ENCODE data around the gene TBC1D22A. TPM values are rescaled to one million over a fixed set of nuclear protein-coding genes. Genes with fewer than 3 reads are reported as not detected.

TBC1D22A gene
- total RNA-seq, 3 donors from 2014 or later, result 29.8 to 31.1 (median 29.9) TPM

DNA sequence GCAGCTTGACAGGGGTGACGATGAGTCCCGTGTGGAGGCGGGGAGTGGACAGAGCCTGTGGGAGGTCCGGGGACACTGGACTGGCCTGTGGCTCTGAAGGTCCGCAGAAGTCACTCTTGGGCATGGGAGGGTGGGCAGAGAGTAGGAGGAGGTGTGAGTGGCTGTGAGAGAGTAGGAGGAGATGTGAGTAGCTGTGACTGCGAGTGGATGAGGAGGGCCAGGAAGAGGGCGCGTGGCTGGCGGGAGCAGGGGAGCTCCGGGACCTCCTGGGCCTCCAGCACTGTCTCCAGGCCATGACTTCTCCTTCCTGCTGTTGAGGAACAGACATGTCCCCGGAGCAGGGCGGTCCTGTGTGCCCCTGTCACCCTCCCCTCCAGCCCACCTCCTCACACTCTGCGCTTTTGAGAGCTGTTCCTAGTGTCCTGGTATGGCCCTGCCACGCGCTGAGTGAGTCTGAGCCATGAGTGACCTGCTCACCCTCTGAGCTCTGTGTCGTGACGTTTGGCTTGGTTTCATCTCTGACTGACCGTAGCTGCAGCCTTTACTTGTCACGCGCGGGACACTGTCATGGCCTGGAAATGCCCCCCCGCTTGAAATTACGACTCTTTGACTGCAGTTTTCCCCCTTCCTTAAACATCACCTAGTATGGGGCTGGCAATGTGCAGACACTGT is 391.5 kb downstream of the TBC1D22A start:
- H3K36me3 Mint-ChIP-seq (ENCODE audit: insufficient read depth), result peaks cover 4% of the 10 kb centered on the region

DNA sequence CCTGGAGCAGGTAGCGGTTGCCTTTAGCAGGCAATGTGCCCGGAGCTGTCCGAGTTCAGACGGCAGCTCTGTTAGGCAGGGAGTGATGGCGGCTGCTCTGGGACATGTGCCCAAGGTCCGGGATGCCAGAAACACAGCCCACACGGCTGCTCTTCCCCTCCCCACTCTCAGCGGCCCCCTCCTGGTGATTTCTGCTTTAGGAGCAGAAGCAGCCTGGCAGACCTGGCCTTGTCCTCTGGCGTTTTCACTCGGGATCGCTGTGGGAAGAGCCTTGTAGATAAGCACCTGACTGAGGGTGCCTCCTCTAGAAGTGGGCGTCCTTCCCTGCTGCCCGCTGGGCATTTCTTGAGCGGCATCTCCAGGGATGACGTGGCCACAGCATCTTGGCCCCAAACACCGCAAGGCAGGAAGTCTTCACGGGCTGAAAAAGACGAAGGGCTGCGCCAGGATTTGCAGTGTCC is 392.2 kb downstream of the TBC1D22A start:
- ATAC-seq (no peak), DNase-seq (no peak)

More for the DNA sequence above, 391.5 kb downstream of the TBC1D22A start:
- no peaks in the 10 kb centered on the region for H3K4me1 Mint-ChIP-seq (ENCODE audit: low read depth)
- ATAC-seq (no peak), DNase-seq (no peak)
- H3K9me3 Mint-ChIP-seq, result no peaks in the 10 kb centered on the region
- H3K4me3 Mint-ChIP-seq, result no peak overlapping the region
- no peaks in the 10 kb centered on the region for H3K27me3 Mint-ChIP-seq (ENCODE audit: low read depth)

DNA sequence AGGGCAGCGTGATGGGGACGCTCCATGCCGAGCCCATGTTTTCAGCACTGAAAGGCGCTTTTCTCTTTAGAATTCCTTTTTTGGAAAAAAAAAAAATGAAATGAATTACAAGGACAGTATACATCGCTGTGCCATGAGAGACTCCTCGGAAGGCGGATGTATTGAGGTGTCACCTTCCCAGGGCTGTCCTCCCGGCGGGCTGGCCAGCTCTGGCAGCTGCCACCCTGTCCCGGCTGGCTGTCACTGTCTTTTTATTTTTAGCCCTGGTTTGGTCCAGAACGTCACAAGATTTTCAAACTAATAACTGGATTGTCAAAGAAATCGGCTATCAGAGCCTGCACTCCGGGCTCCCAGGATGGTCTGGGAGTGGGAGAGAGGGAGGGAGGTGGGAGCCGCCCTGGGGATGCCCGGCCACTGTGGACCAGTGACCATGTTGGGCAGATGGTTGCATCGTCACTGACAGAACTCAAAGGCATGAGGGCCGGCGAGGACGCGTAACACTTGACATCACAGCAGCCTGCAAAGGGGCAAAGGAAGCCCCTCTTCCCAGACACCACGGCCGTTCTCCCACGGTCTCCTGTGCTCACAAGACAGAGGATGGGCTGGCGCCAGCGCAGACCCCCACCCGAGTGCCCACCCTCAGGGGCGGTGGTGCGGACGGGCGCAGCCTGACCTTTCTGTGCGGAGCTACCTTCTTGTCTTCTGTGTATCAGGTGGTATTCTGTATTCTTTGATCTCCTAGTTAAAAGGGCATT is 392.9 kb downstream of the TBC1D22A start:
- Mint-ChIP-seq H3K36me3 (ENCODE audit: insufficient read depth) (peaks cover 4% of the 10 kb centered on the region), H3K4me3 (no peak overlapping the region), H3K9me3 (no peaks in the 10 kb centered on the region), H3K27me3 (ENCODE audit: low read depth) (no peaks in the 10 kb centered on the region), H3K4me1 (ENCODE audit: low read depth) (no peaks in the 10 kb centered on the region)
- no peak for DNase-seq
- ATAC-seq, result no peak

More for the DNA sequence above, 392.2 kb downstream of the TBC1D22A start:
- Mint-ChIP-seq H3K36me3 (ENCODE audit: insufficient read depth) (peaks cover 4% of the 10 kb centered on the region), H3K9me3 (no peaks in the 10 kb centered on the region), H3K27me3 (ENCODE audit: low read depth) (no peaks in the 10 kb centered on the region), H3K4me3 (no peak overlapping the region), H3K4me1 (ENCODE audit: low read depth) (no peaks in the 10 kb centered on the region)

DNA sequence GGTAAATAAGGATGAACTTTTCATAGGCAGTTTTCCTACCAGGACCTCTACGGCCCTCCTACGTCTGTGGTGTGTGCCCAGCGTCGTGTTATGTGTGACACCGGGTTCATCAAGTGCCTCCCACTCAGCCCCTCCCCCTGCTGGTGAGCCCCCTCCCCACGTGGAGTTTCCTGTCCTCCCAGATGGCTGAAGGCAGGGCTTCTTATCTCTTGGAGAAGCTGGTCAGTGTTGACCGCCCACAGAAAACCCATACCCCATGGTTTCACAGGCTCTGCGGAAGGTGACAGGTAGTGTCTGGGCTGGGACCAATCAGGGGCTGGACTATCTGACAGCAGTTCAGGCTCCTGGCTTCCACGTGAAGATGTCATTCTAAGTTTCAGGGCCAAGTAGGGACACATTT is 393.5 kb downstream of the TBC1D22A start:
- Mint-ChIP-seq H3K36me3 (ENCODE audit: insufficient read depth) (peaks cover 4% of the 10 kb centered on the region), H3K27me3 (ENCODE audit: low read depth) (no peaks in the 10 kb centered on the region), H3K4me3 (no peak overlapping the region), H3K4me1 (ENCODE audit: low read depth) (no peaks in the 10 kb centered on the region), H3K9me3 (no peaks in the 10 kb centered on the region)
- no peak for DNase-seq
- no peak for ATAC-seq

DNA sequence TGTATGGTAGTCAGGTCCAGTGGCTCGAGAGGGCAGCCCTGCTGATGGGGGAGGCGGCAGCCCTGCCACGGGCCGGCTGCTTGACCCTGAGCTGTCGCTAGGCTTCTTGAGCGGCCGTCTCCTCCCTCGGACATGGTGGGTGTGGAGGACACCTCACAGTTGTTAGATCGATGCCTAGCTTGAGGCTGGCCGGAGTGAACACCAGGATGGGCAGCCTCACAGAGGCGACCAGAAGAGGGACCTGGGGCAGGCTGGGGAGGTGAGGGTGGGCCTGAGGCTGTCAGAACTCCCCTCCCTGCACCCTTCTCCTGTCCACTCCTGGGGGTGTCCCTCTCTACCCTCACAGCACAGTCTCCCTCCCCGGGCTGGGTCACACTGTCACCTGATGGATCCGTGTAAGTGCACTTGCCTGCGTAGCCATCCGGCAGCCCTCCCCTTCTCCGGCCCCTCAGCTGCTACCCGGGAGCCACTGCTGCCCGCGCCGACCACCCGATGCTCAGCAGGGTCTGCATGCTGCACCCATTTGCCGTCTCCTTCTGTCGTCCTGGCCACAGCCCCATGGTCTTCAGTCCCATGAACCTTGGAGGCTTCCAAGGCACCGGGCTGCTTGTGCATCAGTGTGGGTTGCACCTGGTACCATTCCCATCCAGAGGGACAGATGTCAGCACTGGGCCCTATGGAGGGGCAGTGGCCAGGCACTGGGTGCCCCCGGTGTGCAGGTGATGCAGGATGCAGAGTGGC is 394.1 kb downstream of the TBC1D22A start:
- ATAC-seq, result no peak
- Mint-ChIP-seq H3K4me1 (ENCODE audit: low read depth) (no peaks in the 10 kb centered on the region), H3K4me3 (no peak overlapping the region), H3K9me3 (no peaks in the 10 kb centered on the region), H3K36me3 (ENCODE audit: insufficient read depth) (peaks cover 2% of the 10 kb centered on the region), H3K27me3 (ENCODE audit: low read depth) (no peaks in the 10 kb centered on the region)
- DNase-seq, result no peak

DNA sequence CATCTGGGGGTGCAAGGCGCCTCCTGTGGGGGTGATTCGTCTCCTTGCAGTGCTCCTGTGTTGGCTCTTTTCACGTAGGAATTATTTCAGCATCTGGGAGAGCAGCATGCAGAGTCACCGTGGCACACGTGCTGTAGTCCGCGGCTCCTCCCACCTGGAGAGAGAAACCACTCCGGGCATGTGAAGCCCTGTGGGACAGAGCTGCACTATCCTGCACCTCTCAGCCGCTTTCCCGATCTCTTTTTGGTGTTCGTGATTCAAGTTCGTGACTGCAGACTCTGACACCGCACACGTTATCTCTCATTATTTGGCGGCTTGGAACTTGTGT is 394.6 kb downstream of the TBC1D22A start:
- Mint-ChIP-seq H3K9me3 (no peaks in the 10 kb centered on the region), H3K36me3 (ENCODE audit: insufficient read depth) (peaks cover 2% of the 10 kb centered on the region), H3K27me3 (ENCODE audit: low read depth) (no peaks in the 10 kb centered on the region), H3K4me3 (no peak overlapping the region), H3K4me1 (ENCODE audit: low read depth) (no peaks in the 10 kb centered on the region)
- ATAC-seq (no peak), DNase-seq (no peak)

DNA sequence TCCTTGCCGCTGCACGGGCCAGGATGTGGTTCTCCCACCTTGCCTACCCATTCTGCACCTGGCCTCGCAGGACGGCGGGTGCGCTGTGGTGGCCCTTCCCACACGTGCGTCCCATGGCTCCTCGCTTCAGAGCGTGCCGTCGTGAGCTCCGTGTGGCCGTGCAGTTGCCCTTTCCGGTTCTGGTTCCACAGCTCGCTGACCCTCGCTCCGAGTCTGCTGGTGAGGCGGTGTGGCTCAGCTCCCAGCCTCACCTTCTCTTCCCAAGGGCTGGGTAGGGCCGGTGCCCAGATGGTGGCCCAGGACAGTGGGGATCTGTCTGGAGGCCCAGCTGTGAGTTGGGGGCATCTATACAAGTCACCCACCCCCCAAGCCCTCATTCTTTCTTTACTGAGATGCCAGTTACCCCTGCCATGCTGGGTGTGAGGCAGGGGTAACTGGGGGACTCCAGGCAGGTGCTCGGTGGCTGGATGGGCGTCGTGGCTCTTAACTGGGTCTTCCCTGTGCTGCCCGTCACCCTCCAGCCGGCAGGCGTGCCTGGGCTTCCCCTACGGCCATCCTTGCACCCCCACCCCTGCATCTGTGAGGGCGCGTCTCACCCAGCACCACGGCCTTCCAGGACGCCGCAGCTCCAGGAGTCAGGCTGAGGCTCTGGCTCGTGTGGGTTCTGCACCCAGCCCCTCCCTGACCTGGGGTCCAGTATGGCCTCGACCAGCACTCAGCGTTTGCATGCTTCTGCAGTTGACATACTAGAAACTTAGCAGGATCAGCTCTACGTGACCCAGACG is 395.2 kb downstream of the TBC1D22A start:
- Mint-ChIP-seq H3K4me1 (ENCODE audit: low read depth) (no peaks in the 10 kb centered on the region), H3K9me3 (no peaks in the 10 kb centered on the region), H3K27me3 (ENCODE audit: low read depth) (no peaks in the 10 kb centered on the region), H3K4me3 (no peak overlapping the region), H3K36me3 (ENCODE audit: insufficient read depth) (peaks cover 2% of the 10 kb centered on the region)
- DNase-seq (no peak), ATAC-seq (no peak)

DNA sequence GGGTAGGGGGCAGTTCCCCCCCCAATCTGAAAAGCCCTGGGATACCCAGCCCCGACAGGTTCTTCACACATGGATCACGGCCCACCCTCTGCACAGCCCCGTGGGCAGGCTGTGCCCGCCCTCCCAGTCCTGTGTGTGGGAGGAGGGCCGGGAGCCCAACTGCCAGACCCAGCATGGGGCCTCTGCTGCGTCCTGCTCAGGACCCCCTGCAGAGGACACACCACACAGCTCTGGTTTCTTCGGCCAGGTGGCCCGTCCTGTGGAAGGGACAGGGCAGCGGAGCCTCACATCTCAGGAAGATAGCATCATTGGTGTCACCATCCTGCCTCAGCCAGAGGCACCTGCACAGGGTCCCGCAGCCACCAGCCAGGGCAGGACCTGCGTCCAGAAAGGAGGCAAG is 396.0 kb downstream of the TBC1D22A start:
- H3K4me1 Mint-ChIP-seq (ENCODE audit: low read depth), result no peaks in the 10 kb centered on the region

DNA sequence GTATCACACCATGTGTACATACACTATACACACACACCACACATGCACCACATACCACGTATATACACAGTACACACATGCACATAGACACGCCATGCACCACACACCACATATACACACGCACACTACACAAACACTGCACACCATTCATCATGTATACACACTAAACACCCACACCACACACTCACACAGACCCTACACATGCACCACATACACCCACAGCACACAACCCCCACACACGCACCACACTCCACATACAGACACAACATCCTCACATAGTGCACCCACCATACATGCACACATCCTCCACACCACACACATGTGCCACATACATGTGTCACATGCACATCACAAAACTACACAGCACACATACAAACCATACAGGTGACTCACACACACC is 397.1 kb downstream of the TBC1D22A start:
- H3K4me3 Mint-ChIP-seq, result no peak overlapping the region
- H3K4me1 Mint-ChIP-seq (ENCODE audit: low read depth), result no peaks in the 10 kb centered on the region
- H3K27me3 Mint-ChIP-seq (ENCODE audit: low read depth), result no peaks in the 10 kb centered on the region
- no peaks in the 10 kb centered on the region for H3K9me3 Mint-ChIP-seq
- no peak for ATAC-seq
- DNase-seq, result no peak
- peaks cover 5% of the 10 kb centered on the region for H3K36me3 Mint-ChIP-seq (ENCODE audit: insufficient read depth)

More for the DNA sequence above, 396.0 kb downstream of the TBC1D22A start:
- no peaks in the 10 kb centered on the region for H3K27me3 Mint-ChIP-seq (ENCODE audit: low read depth)
- H3K4me3 Mint-ChIP-seq, result no peak overlapping the region
- H3K9me3 Mint-ChIP-seq, result no peaks in the 10 kb centered on the region
- DNase-seq (no peak), ATAC-seq (no peak)
- H3K36me3 Mint-ChIP-seq (ENCODE audit: insufficient read depth), result peaks cover 5% of the 10 kb centered on the region

DNA sequence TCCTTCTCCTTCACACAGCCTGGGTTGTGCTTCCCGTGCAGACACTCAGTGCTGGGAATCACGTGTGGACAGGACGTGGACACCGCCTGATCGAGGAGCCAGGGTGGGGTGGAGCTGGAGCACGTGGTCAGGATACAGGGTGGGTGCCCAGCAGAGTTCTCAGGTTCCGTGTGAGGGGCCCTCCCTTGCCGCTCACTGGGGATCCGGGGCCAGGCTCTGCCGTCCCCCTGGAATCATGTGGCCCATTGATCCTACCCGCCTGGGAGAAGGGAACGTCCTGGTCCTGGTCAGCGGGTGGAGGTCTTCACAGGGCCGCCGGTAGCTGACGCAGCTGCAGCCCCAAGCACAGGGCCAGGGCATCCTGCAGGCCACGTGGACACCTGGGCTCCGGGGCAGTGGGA is 397.7 kb downstream of the TBC1D22A start:
- H3K27me3 Mint-ChIP-seq (ENCODE audit: low read depth), result no peaks in the 10 kb centered on the region
- peaks cover 5% of the 10 kb centered on the region for H3K36me3 Mint-ChIP-seq (ENCODE audit: insufficient read depth)
- no peak for DNase-seq
- ATAC-seq, result no peak
- H3K9me3 Mint-ChIP-seq, result no peaks in the 10 kb centered on the region
- H3K4me3 Mint-ChIP-seq, result no peak overlapping the region
- H3K4me1 Mint-ChIP-seq (ENCODE audit: low read depth), result no peaks in the 10 kb centered on the region

DNA sequence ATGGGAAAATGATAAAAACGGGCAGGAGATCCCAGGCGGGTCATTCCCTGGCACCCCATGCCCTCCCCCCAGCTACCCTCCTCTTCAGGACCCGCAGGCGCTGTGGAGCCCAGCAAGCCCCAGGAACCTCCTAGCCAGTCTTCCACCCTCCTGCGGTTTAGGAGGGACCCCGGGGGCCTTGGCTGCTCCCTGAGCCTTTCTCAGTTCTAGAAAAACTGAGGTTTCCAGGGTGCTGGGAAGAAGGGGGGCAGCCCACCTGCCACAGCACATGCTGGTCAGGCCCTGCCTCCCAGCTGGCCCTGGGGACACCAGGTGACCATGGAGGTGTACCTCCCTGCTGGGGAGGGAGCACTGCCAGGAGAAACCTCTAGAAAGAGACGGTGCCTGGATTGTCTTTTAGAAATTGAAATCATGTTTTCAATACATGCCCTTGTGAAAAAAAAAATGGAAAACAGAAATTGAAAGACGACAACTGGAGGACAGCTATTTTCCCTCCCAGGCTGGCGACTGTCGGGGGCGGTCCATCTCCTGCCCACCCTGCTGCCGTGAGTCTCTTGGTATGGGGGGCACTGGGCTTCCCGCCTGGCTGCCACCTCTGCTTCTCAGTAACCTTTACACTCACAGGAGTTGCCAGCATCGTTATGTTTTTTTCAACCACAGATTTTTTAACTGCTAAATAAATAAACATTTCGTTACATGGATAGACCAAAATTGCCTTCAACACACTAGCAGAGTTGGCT is 398.5 kb downstream of the TBC1D22A start:
- no peaks in the 10 kb centered on the region for H3K27me3 Mint-ChIP-seq (ENCODE audit: low read depth)
- H3K4me3 Mint-ChIP-seq, result no peak overlapping the region
- no peaks in the 10 kb centered on the region for H3K9me3 Mint-ChIP-seq
- DNase-seq, result no peak
- H3K4me1 Mint-ChIP-seq (ENCODE audit: low read depth), result no peaks in the 10 kb centered on the region
- no peak for ATAC-seq
- H3K36me3 Mint-ChIP-seq (ENCODE audit: insufficient read depth), result peaks cover 3% of the 10 kb centered on the region

DNA sequence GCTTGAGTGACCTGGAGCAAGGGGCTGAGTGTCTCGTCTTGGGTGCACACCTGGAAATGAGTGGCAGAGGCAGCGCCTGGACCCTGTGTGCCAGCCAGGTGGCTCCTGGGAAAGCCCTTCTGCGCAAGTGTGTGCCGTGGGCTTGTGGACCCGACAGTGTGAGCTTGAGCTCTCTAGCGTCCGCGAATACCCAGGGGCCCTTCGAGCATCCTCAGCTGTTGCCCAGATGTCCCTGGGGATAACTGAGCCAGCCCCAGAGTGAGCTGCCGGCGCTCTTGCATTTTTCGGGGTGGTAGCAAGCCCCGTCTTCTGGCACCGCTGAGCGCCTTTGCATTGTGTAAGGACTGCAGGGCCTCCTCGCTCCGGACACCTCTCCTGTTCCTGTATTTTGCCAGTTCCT is 399.2 kb downstream of the TBC1D22A start:
- no peaks in the 10 kb centered on the region for H3K9me3 Mint-ChIP-seq
- peaks cover 6% of the 10 kb centered on the region for H3K36me3 Mint-ChIP-seq (ENCODE audit: insufficient read depth)
- ATAC-seq (no peak), DNase-seq (no peak)
- H3K4me1 Mint-ChIP-seq (ENCODE audit: low read depth), result no peaks in the 10 kb centered on the region
- H3K27me3 Mint-ChIP-seq (ENCODE audit: low read depth), result no peaks in the 10 kb centered on the region
- H3K4me3 Mint-ChIP-seq, result no peak overlapping the region

DNA sequence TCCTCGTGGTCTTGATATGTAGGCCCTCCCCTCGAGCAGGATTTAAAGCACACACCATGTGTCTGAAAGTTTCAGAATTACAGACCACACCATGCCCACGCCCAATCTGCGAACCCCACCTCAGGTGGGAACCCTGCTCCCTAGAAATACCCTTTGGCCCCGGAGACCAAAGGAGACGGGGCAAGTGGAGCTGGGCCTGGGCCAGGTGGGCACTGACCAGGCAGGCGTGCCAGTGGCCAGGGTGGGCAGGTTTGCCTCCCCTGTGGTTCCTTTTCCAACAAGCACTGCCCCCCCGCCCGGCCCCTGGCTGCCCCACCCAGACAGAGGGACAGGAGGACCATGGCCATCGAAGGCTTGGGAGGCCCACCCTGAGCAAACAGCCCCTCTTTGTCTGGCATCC is 400.4 kb downstream of the TBC1D22A start:
- Mint-ChIP-seq H3K4me3 (no peak overlapping the region), H3K9me3 (no peaks in the 10 kb centered on the region), H3K27me3 (ENCODE audit: low read depth) (no peaks in the 10 kb centered on the region), H3K4me1 (ENCODE audit: low read depth) (no peaks in the 10 kb centered on the region), H3K36me3 (ENCODE audit: insufficient read depth) (peaks cover 11% of the 10 kb centered on the region)
- DNase-seq (no peak), ATAC-seq (no peak)

DNA sequence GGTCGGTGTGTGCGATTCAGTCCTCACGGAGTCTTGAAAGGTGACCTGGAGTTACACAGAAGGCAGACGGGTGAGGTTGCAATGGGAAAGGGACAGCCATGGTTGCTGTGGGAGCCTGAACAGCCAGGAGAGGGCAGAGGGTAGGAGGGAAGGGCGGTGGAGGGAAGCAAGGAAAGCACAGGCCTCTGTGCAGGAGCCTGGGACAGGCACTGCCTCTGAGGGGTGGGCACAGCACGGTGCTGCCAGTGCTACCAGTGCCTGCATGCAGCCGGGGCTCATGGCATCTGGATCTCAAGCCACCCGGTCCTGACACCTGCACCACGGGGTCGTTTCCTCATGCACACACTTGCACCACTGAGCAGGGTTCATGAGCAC is 401.0 kb downstream of the TBC1D22A start:
- no peak overlapping the region for H3K4me3 Mint-ChIP-seq
- peaks cover 13% of the 10 kb centered on the region for H3K36me3 Mint-ChIP-seq (ENCODE audit: insufficient read depth)
- no peak for DNase-seq
- no peaks in the 10 kb centered on the region for H3K4me1 Mint-ChIP-seq (ENCODE audit: low read depth)
- H3K9me3 Mint-ChIP-seq, result no peaks in the 10 kb centered on the region
- no peak for ATAC-seq
- no peaks in the 10 kb centered on the region for H3K27me3 Mint-ChIP-seq (ENCODE audit: low read depth)

Data from activated T-cell treated with anti-CD3 and anti-CD28 coated beads, Interleukin-2, amount 50 U/mL, for 4 hours (primary cell).